Measurements from ENCODE around the gene TTC4. TPM values are rescaled to one million over a fixed set of nuclear protein-coding genes. Genes with fewer than 3 reads are reported as not detected.

TTC4 gene
- total RNA-seq, 1 donor from 2014 or later: 18.8 TPM

- H3K9ac ChIP-seq (ENCODE audit: low read length): no peak overlapping the region
- H3K4me3 Mint-ChIP-seq (ENCODE audit: unreplicated experiment): no peak overlapping the region
- no peak for FAIRE-seq
- H3K27me3 Mint-ChIP-seq (ENCODE audit: low read depth, unreplicated experiment): peaks cover 62% of the 10 kb centered on the region
- H3K36me3 ChIP-seq (ENCODE audit: insufficient read depth, low read length): no peaks in the 10 kb centered on the region
- TF ChIP-seq CTCF (IDR thresholded peaks at IDR 0.05; ENCODE audit: insufficient read depth, low read depth, low read length): no peak
- no peak for TF ChIP-seq EZH2 (IDR thresholded peaks at IDR 0.05; ENCODE audit: insufficient read depth, low read length)
- H3K4me2 ChIP-seq (ENCODE audit: low read length): no peak overlapping the region
- no peak overlapping the region for H3K4me3 ChIP-seq (ENCODE audit: insufficient read depth, low read depth, low read length)
- DNase-seq (ENCODE audit: low read depth): no peak
- H3K4me1 ChIP-seq (ENCODE audit: insufficient read depth, low read length): no peaks in the 10 kb centered on the region
- no peak overlapping the region for H2AFZ ChIP-seq (ENCODE audit: low read depth, low read length)
- no peaks in the 10 kb centered on the region for H3K79me2 ChIP-seq (ENCODE audit: insufficient read depth, low read length)
- no peaks in the 10 kb centered on the region for H3K36me3 Mint-ChIP-seq (ENCODE audit: low read depth, unreplicated experiment)
- H3K27ac ChIP-seq (ENCODE audit: low read depth, low read length): no peak overlapping the region
- no peak overlapping the region for H3K27ac Mint-ChIP-seq (ENCODE audit: unreplicated experiment)
- peaks cover 7% of the 10 kb centered on the region for H3K9me3 Mint-ChIP-seq (ENCODE audit: unreplicated experiment)
- H3K9me3 ChIP-seq (ENCODE audit: insufficient read depth, low read depth, low read length): peaks cover 1% of the 10 kb centered on the region
- no peaks in the 10 kb centered on the region for H4K20me1 ChIP-seq (ENCODE audit: insufficient read depth, low read length)
- H3K27me3 ChIP-seq (ENCODE audit: insufficient read depth, low read length): peaks cover 28% of the 10 kb centered on the region
- no peaks in the 10 kb centered on the region for H3K4me1 Mint-ChIP-seq (ENCODE audit: low read depth, unreplicated experiment)
These were observed 71.1 kb downstream of the TTC4 start for GRCh38 chr1:54786778-54787177.

DNA sequence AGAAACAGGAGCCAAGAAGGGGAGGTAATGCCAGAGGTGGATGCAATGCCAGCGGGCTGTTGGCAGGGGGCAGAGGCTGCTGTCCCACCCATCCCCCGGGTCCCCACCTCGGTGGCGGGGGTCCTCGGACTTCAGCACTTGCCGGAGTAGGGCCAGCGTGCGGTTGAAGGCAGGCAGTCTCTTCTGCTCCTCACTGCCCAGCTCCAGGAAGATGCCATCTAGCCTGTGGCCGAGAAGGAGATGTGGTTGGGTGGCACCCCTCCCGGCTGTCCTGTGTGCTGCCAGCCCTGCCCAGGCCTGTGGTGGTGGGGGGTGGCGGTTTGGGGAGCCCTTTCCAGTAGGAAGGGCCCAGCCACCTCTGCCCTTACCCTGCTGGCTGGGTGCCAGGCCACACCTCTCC, 71.9 kb downstream of the TTC4 start:
- Mint-ChIP-seq H3K36me3 (ENCODE audit: low read depth, unreplicated experiment) (peaks cover 1% of the 10 kb centered on the region), H3K4me3 (ENCODE audit: unreplicated experiment) (no peak overlapping the region), H3K4me1 (ENCODE audit: low read depth, unreplicated experiment) (no peaks in the 10 kb centered on the region), H3K27me3 (ENCODE audit: low read depth, unreplicated experiment) (peaks cover 54% of the 10 kb centered on the region), H3K9me3 (ENCODE audit: unreplicated experiment) (peaks cover 7% of the 10 kb centered on the region), H3K27ac (ENCODE audit: unreplicated experiment) (no peak overlapping the region)
- H3K9ac ChIP-seq (ENCODE audit: low read length): no peak overlapping the region
- no peak overlapping the region for H3K4me3 ChIP-seq (ENCODE audit: insufficient read depth, low read depth, low read length)
- FAIRE-seq (no peak), DNase-seq (ENCODE audit: low read depth) (no peak)
- H2AFZ ChIP-seq (ENCODE audit: low read depth, low read length): no peak overlapping the region
- no peaks in the 10 kb centered on the region for H4K20me1 ChIP-seq (ENCODE audit: insufficient read depth, low read length)
- H3K79me2 ChIP-seq (ENCODE audit: insufficient read depth, low read length): no peaks in the 10 kb centered on the region
- H3K9me3 ChIP-seq (ENCODE audit: insufficient read depth, low read depth, low read length): peaks cover 6% of the 10 kb centered on the region
- peaks cover 20% of the 10 kb centered on the region for H3K27me3 ChIP-seq (ENCODE audit: insufficient read depth, low read length)
- no peak for TF ChIP-seq EZH2 (IDR thresholded peaks at IDR 0.05; ENCODE audit: insufficient read depth, low read length)
- TF ChIP-seq CTCF (IDR thresholded peaks at IDR 0.05; ENCODE audit: insufficient read depth, low read depth, low read length): no peak
- H3K27ac ChIP-seq (ENCODE audit: low read depth, low read length): no peak overlapping the region
- no peaks in the 10 kb centered on the region for H3K4me1 ChIP-seq (ENCODE audit: insufficient read depth, low read length)
- H3K4me2 ChIP-seq (ENCODE audit: low read length): no peak overlapping the region
- no peaks in the 10 kb centered on the region for H3K36me3 ChIP-seq (ENCODE audit: insufficient read depth, low read length)

GRCh38 chr1:54788459-54788858, 72.8 kb downstream of the TTC4 start:
- H3K27ac ChIP-seq (ENCODE audit: low read depth, low read length): no peak overlapping the region
- no peaks in the 10 kb centered on the region for H3K79me2 ChIP-seq (ENCODE audit: insufficient read depth, low read length)
- no peak overlapping the region for H3K4me3 ChIP-seq (ENCODE audit: insufficient read depth, low read depth, low read length)
- no peaks in the 10 kb centered on the region for H3K4me1 Mint-ChIP-seq (ENCODE audit: low read depth, unreplicated experiment)
- H4K20me1 ChIP-seq (ENCODE audit: insufficient read depth, low read length): no peaks in the 10 kb centered on the region
- no peak for FAIRE-seq
- peaks cover 6% of the 10 kb centered on the region for H3K9me3 ChIP-seq (ENCODE audit: insufficient read depth, low read depth, low read length)
- H3K4me1 ChIP-seq (ENCODE audit: insufficient read depth, low read length): no peaks in the 10 kb centered on the region
- no peak overlapping the region for H3K27ac Mint-ChIP-seq (ENCODE audit: unreplicated experiment)
- H3K36me3 ChIP-seq (ENCODE audit: insufficient read depth, low read length): no peaks in the 10 kb centered on the region
- no peak overlapping the region for H2AFZ ChIP-seq (ENCODE audit: low read depth, low read length)
- no peak overlapping the region for H3K9ac ChIP-seq (ENCODE audit: low read length)
- DNase-seq (ENCODE audit: low read depth): no peak
- peaks cover 47% of the 10 kb centered on the region for H3K27me3 Mint-ChIP-seq (ENCODE audit: low read depth, unreplicated experiment)
- no peak overlapping the region for H3K4me2 ChIP-seq (ENCODE audit: low read length)
- no peak overlapping the region for H3K4me3 Mint-ChIP-seq (ENCODE audit: unreplicated experiment)
- peaks cover 1% of the 10 kb centered on the region for H3K36me3 Mint-ChIP-seq (ENCODE audit: low read depth, unreplicated experiment)
- TF ChIP-seq CTCF (IDR thresholded peaks at IDR 0.05; ENCODE audit: insufficient read depth, low read depth, low read length) (no peak), EZH2 (IDR thresholded peaks at IDR 0.05; ENCODE audit: insufficient read depth, low read length) (no peak)
- H3K27me3 ChIP-seq (ENCODE audit: insufficient read depth, low read length): peaks cover 18% of the 10 kb centered on the region
- H3K9me3 Mint-ChIP-seq (ENCODE audit: unreplicated experiment): peaks cover 7% of the 10 kb centered on the region
